BJ (cell line): ENCODE results near the gene KIAA1671. TPM values are rescaled to one million over a fixed set of nuclear protein-coding genes. Genes with fewer than 3 reads are reported as not detected.

Source experiments
- CTCF ChIA-PET: fragments of 350-600 bp; formaldehyde crosslinking; extraction: SDS; loops from one replicate; lab custom pipeline; 2021; ENCODE audit warnings: antibody characterized with exemption, inconsistent platforms; lab: Yijun Ruan, JAX
- POLR2A ChIA-PET: fragments of 300-600 bp; sonication (Branson Sonifier 250); formaldehyde crosslinking; extraction: SDS; loops from one replicate; lab custom pipeline; 2021; ENCODE audit warnings: antibody characterized with exemption; lab: Charles Lee
- DNase-seq: peaks from one replicate; pipeline ENCODE4 v3.0.0-alpha.2; 2011; ENCODE audit warnings: low read depth
- H3K27me3 ChIP-seq: 2 replicates; pipeline ENCODE4 v1.6.0; 2011; ENCODE audit warnings: low read length; ENCODE audit not compliant: control insufficient read depth, insufficient read depth
- H3K36me3 ChIP-seq: 2 replicates; pipeline ENCODE4 v1.5.1; 2011; ENCODE audit warnings: low read length; ENCODE audit not compliant: control insufficient read depth, insufficient read depth
- H3K4me3 ChIP-seq: 2 replicates; pipeline ENCODE4 v1.5.1; 2011; ENCODE audit warnings: low read depth, mild to moderate bottlenecking, control low read depth, low read length
- polyA plus RNA-seq: library from polyadenylated mRNA; depleted of rRNA; stranded (reverse); fragments of >200 nt; gene quantifications from 2 replicates; pipeline ENCODE4 v1.2.3, GENCODE V29; 2011
- TF ChIP-seq, protein P1 (sequence below): IDR thresholded peaks from 2 replicates; pipeline ENCODE4 v1.5.1; 2011; ENCODE audit warnings: low read depth, mild to moderate bottlenecking, control low read depth, inconsistent platforms, low read length, moderate library complexity; ENCODE audit not compliant: insufficient read depth

KIAA1671 gene
- polyA plus RNA-seq, 1 experiment: 0.11 TPM

DNA sequence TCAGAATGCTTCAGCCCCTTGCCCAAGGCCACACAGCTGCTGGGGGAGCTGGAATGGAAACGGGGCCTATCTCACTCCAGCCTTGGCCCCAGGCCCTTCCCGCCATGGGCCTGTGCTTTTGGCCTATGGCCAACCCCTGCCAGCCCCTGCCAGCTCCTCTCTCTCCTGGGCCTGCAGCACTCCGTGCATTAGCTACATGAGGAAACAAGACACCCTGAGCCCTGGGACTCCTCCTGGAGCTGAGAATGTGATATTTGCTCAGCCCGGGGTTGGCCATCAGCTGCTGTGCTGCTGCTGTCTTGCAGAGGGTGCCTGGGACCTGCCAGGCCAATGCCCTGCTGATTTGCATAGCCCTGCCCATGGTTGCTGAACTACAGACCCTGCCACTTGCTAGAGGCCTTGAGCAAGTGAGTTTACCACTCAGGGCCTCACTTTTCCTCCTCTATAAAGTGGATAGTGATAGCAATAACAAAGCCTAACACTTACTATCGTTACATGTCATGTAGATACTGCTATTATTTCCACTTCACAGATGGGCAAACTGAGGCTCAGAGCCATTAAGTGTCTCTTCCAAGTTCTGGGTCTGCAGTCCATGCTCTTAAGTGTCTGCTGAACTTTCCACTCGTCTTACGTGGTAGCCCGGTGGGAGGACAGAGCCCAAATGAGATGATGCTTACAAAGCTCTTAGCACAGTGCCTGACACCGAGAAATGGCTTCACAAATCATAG lies 99.6 kb downstream of the KIAA1671 start:
- POLR2A ChIA-PET: no interaction called here

DNA sequence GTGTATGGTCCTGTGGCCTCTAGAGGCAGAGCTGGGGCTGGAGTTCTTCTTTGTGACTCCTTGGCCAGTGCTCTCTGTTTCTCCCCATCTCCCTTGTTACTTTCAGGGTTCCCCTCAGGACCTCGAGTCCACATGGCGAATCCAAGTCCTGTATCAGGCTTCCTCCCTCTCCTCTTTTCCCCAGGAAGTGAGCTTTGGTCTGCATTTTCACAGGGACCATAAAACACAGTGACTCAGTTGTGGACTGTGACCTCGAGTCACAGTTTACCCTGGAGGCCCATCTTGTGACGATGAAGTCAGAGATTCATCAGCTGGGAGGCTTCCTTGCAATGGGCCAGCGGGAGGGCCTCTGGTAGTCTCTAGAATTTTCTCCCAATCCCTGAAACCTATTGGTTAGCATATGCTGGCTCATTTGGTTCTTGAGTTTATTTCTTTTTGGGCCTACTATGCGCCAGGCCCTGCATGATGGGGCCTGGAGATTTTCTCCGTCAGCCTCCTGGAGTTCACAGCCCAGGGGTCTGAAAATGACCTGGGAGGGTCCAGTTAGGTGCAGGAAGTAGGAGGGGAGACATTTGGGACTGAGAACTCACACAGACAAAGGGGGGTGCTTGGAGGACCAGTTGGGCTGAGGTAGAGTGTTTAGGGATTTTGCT lies 100.8 kb downstream of the KIAA1671 start:
- TF ChIP-seq, protein P1, sequence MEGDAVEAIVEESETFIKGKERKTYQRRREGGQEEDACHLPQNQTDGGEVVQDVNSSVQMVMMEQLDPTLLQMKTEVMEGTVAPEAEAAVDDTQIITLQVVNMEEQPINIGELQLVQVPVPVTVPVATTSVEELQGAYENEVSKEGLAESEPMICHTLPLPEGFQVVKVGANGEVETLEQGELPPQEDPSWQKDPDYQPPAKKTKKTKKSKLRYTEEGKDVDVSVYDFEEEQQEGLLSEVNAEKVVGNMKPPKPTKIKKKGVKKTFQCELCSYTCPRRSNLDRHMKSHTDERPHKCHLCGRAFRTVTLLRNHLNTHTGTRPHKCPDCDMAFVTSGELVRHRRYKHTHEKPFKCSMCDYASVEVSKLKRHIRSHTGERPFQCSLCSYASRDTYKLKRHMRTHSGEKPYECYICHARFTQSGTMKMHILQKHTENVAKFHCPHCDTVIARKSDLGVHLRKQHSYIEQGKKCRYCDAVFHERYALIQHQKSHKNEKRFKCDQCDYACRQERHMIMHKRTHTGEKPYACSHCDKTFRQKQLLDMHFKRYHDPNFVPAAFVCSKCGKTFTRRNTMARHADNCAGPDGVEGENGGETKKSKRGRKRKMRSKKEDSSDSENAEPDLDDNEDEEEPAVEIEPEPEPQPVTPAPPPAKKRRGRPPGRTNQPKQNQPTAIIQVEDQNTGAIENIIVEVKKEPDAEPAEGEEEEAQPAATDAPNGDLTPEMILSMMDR: no peak
- H3K36me3 ChIP-seq: no peaks in the 10 kb centered on the region
- POLR2A ChIA-PET: no interaction called here

More for the DNA sequence above, 99.6 kb downstream of the KIAA1671 start:
- no peak for DNase-seq
- Histone ChIP-seq H3K4me3 (no peak overlapping the region), H3K36me3 (no peaks in the 10 kb centered on the region), H3K27me3 (no peaks in the 10 kb centered on the region)
- TF ChIP-seq, protein P1: no peak
- CTCF ChIA-PET: interaction anchor here (9.3 kb wide), 1 partner anchor 282 kb away, joined by 81 read pairs; no protein-coding TSS in a partner anchor

DNA sequence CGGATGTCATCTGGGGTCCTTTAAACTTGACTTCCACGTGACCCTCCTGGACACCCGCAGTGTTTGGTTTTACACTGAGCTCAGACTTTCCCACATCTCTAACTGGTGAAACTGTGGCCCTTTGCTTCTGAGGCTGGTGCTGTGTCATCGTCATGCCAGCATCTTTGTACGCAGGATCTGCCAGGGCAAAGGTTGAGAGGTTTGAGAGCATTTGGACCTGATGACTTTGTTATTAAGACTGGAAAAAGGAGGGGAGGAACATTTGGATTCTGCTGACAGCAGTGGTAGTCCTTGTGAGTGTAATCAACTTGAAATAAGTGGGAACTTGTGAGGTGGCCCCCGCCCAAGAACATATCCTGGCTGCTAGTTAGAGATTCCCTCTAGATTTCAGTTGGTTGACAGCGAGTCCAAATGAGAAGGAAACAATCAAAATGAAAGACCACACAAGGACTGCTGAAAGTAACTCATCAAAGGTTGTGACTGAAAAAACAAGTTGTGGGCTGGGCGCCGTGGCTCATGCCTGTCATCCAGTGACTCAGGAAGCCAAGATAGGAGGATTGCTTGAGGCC lies 102.5 kb downstream of the KIAA1671 start:
- ChIA-PET CTCF (interaction anchor here (1.2 to 9.3 kb wide), 4 partner anchors 18 to 284 kb away, joined by 3 to 81 read pairs (median 7); no protein-coding TSS in a partner anchor), POLR2A (no interaction called here)
- TF ChIP-seq, protein P1: no peak
- H3K27me3 ChIP-seq: no peaks in the 10 kb centered on the region
- no peaks in the 10 kb centered on the region for H3K36me3 ChIP-seq
- no peak for DNase-seq
- H3K4me3 ChIP-seq: no peak overlapping the region

More for the DNA sequence above, 100.8 kb downstream of the KIAA1671 start:
- Histone ChIP-seq H3K27me3 (no peaks in the 10 kb centered on the region), H3K4me3 (no peak overlapping the region)
- DNase-seq: peak; percentile 5
- CTCF ChIA-PET: interaction anchor here (2.3 to 9.3 kb wide), 2 partner anchors 114 to 283 kb away, joined by 10 to 81 read pairs; no protein-coding TSS in a partner anchor

DNA sequence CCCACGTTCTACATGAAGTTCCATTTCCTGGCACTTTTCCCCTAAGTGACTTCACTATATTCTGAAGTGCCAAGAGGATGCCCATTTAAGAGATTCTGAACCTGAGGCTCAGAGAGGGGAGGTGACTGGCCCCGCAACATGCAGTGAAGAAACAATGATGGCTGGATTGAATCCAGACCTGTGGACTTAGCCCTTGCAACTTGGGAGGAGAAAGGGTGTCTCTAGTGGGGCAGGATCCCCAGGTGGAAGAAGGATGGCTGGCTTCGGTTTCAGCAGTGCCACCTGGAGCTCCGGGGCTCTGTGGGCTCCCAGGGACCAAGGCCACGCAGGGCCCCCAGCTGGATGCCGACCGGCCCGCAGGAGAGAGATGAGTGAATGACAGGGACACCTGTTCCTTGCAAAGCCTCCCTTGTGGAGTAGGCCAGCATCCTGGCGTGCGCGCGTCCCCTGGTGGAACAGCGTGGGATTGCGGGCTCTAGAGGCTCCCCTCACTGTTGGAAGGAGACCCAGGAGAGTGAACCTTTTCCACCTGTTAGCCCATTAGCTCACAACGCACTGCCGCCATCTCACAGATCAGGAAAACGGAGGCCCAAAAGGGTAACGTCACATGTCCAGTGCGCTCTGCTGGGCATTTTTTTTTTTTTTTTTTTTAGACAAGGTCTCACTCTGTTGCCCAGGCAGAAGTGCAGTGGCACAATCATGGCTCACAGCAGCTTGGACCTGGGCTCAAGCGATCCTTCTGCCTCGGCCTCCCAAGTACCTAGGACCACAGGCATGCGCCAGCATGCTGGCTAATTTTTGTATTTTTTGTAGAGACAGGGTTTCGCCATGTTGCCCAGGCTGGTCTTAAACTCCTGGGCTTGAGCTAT lies 104.7 kb downstream of the KIAA1671 start:
- Histone ChIP-seq H3K4me3 (no peak overlapping the region), H3K36me3 (no peaks in the 10 kb centered on the region), H3K27me3 (no peaks in the 10 kb centered on the region)
- DNase-seq: no peak
- TF ChIP-seq, protein P1: peak; percentile 88
- POLR2A ChIA-PET: no interaction called here
- CTCF ChIA-PET: interaction anchor here (1.2 to 3.0 kb wide), 5 partner anchors 9 to 288 kb away, joined by 3 to 14 read pairs (median 5); no protein-coding TSS in a partner anchor
